HepG2 (cell line): ENCODE data around the gene S1PR5. TPM values are rescaled to one million over a fixed set of nuclear protein-coding genes. Genes with fewer than 3 reads are reported as not detected.

Source experiments
- BRF2 ChIP-seq: sonication (generic); formaldehyde crosslinking; IDR thresholded peaks from 2 replicates; pipeline ENCODE4 v1.8.1; 2022; ENCODE audit warnings: mild to moderate bottlenecking, missing genetic modification reagents
- CREBL2 ChIP-seq: sonication (generic); formaldehyde crosslinking; IDR thresholded peaks from 2 replicates; pipeline ENCODE4 v1.8.1; 2023; ENCODE audit warnings: missing genetic modification reagents, mild to moderate bottlenecking, borderline replicate concordance
- DMAP1 ChIP-seq: IDR thresholded peaks from 2 replicates; pipeline ENCODE4 v1.6.1; 2016
- FOXC1 ChIP-seq: sonication (generic); formaldehyde crosslinking; IDR thresholded peaks from 2 replicates; pipeline ENCODE4 v1.8.0; 2022; ENCODE audit warnings: mild to moderate bottlenecking, missing genetic modification reagents, borderline replicate concordance
- GTF3A ChIP-seq: sonication (generic); formaldehyde crosslinking; conservative IDR thresholded peaks from 2 replicates; pipeline ENCODE4 v1.4.0; 2020; ENCODE audit warnings: mild to moderate bottlenecking, missing genetic modification reagents
- HNF4A ChIP-seq: sonication (generic); formaldehyde crosslinking; IDR thresholded peaks from 2 replicates; pipeline ENCODE4 v1.4.0; 2020; ENCODE audit warnings: missing genetic modification reagents
- RARG ChIP-seq: sonication (generic); formaldehyde crosslinking; IDR thresholded peaks from 2 replicates; pipeline ENCODE4 v1.4.0; 2020; ENCODE audit warnings: low read depth, mild to moderate bottlenecking, missing genetic modification reagents
- RXRA ChIP-seq: sonication (generic); formaldehyde crosslinking; IDR thresholded peaks from 2 replicates; pipeline ENCODE4 v1.5.1; 2020; ENCODE audit warnings: missing genetic modification reagents
- SUZ12 ChIP-seq: fragments of 150-350 bp; IDR thresholded peaks from 2 replicates; pipeline ENCODE4 v1.6.1; 2014; ENCODE audit warnings: low read depth, low read length
- TBL1XR1 ChIP-seq: fragments of 150-350 bp; IDR thresholded peaks from 2 replicates; pipeline ENCODE4 v1.6.1; 2014; ENCODE audit warnings: borderline replicate concordance, low read length; ENCODE audit not compliant: partially characterized antibody
- TCF12 ChIP-seq, 2 experiments: fragments of 450-650 bp in 1 of 2; sonication (generic) in 1 of 2; formaldehyde crosslinking in 1 of 2; IDR thresholded peaks; 2 replicates each; pipeline versions ENCODE4 v1.6.1 to v1.8.0; 2017 to 2022; ENCODE audit warnings: antibody characterized with exemption in 1 of 2, mild to moderate bottlenecking in 1 of 2, missing genetic modification reagents in 1 of 2, moderate library complexity in 1 of 2
- TMF1 ChIP-seq: sonication (generic); formaldehyde crosslinking; IDR thresholded peaks from 2 replicates; pipeline ENCODE4 v1.8.1; 2022; ENCODE audit warnings: low read depth, missing genetic modification reagents
- ZBTB34 ChIP-seq: sonication (generic); formaldehyde crosslinking; IDR thresholded peaks from 2 replicates; pipeline ENCODE4 v1.8.0; 2022; ENCODE audit warnings: mild to moderate bottlenecking, missing genetic modification reagents
- ZFP82 ChIP-seq: sonication (generic); formaldehyde crosslinking; IDR thresholded peaks from 2 replicates; pipeline ENCODE4 v1.5.1; 2020; ENCODE audit warnings: mild to moderate bottlenecking, missing genetic modification reagents, borderline replicate concordance
- ZNF547 ChIP-seq: sonication (generic); formaldehyde crosslinking; IDR thresholded peaks from 2 replicates; pipeline ENCODE4 v1.5.1; 2020; ENCODE audit warnings: mild to moderate bottlenecking, missing genetic modification reagents
- ZNF616 ChIP-seq: sonication (generic); formaldehyde crosslinking; IDR thresholded peaks from 2 replicates; pipeline ENCODE4 v1.5.0; 2020; ENCODE audit warnings: low read depth, mild to moderate bottlenecking, missing genetic modification reagents
- ZNF800 ChIP-seq: sonication (generic); formaldehyde crosslinking; IDR thresholded peaks from 2 replicates; pipeline ENCODE4 v1.4.0; 2020; ENCODE audit warnings: missing genetic modification reagents
- polyA plus RNA-seq, 8 experiments: library from polyadenylated mRNA; depleted of rRNA in 3 of 8; stranded (reverse) in 7 of 8; unstranded in 1 of 8; fragments of >200 nt; fragmentation: Illumina TruSeq in 4 of 8; extraction: Trizol in 4 of 8; gene quantifications; 2 replicates each; pipeline versions ENCODE4 v1.2.1 to v1.2.3, GENCODE V29; 2011 to 2016; ENCODE audit warnings: low read depth in 4 of 8, missing spikeins in 1 of 8, mixed read lengths in 1 of 8; ENCODE audit not compliant: insufficient read depth in 1 of 8
- total RNA-seq, 5 experiments: library from RNA; depleted of rRNA; stranded (reverse); fragments of >200 nt; fragmentation: Illumina TruSeq; extraction: Trizol; gene quantifications; 2 replicates each; pipeline ENCODE4 v1.2.3, GENCODE V29; 2016; ENCODE audit warnings: low read depth in 1 of 5

The S1PR5 gene
- total and polyA plus RNA-seq, 2 of the 13 experiments (the other 11 are each of a cell fraction or from before 2014, with no cell fraction given) = 0.04 TPM; not detected in 1

- no peak; the same call in 1 of the 2 replicates for TF ChIP-seq BRF2
- peak; percentile 80 for TF ChIP-seq RXRA
- TF ChIP-seq ZNF547 (CRISPR knock-in tag) = peak; percentile 96
- TF ChIP-seq DMAP1 (CRISPR knock-in tag) = peak; percentile 87
- peak; percentile 96 for TF ChIP-seq FOXC1 (CRISPR knock-in tag)
- no peak for TF ChIP-seq TBL1XR1
- TF ChIP-seq CREBL2 (CRISPR knock-in tag) = no peak; the same call in 1 of the 2 replicates
- peak; percentile 78 for TF ChIP-seq ZNF800 (CRISPR knock-in tag)
- no peak for TF ChIP-seq HNF4A (CRISPR knock-in tag)
- peak; percentile 85; the same call in 1 of the 2 replicates for TF ChIP-seq ZNF616 (CRISPR knock-in tag)
- no peak for TF ChIP-seq RARG (CRISPR knock-in tag)
- TF ChIP-seq ZBTB34 (CRISPR knock-in tag) = no peak
- TF ChIP-seq TCF12 (IDR thresholded peaks at IDR 0.05) = no peak
- TF ChIP-seq TCF12 (CRISPR knock-in tag; IDR thresholded peaks at IDR 0.05) = no peak
- 0 out of 2 replicates have a peak, but pooled peaks have one; percentile 46 for TF ChIP-seq ZFP82 (CRISPR knock-in tag)
- TF ChIP-seq GTF3A (CRISPR knock-in tag) = no peak
- peak; percentile 90; the same call in 1 of the 2 replicates for TF ChIP-seq TMF1 (CRISPR knock-in tag)
- no peak for TF ChIP-seq SUZ12
These were observed 48.5 kb upstream of the S1PR5 start, which contains the start of gene KRI1 (continued) for GRCh38 chr19:10565567-10566407.
